Right lobe of liver (tissue), 4 donors: ENCODE results near the gene FGF8.

Experiments
- CTCF ChIP-seq, 4 donors: fragments of 200-600 bp in 3 of 4; fragments of 450-650 bp in 1 of 4; IDR thresholded peaks; one replicate each; pipeline versions ENCODE4 v1.5.1 to v1.8.0; 2016 to 2022; ENCODE audit warnings: antibody characterized with exemption in 4 of 4, mild to moderate bottlenecking in 2 of 4
- POLR2A ChIP-seq: fragments of 450-650 bp; IDR thresholded peaks from one replicate; pipeline ENCODE4 v1.6.1; 2017; ENCODE audit warnings: antibody characterized with exemption, mild to moderate bottlenecking
- donor health status: DM: no; HTN: no; CAD: no.
- donor health status: DM: no; HTN: no; CAD: no.
- donor health status: DM: no; HTN: yes; CAD: no.

GRCh38 chr10:101758858-101759257 is 17.1 kb downstream of the FGF8 start:
- TF ChIP-seq CTCF (IDR thresholded peaks at IDR 0.05): no peak
- TF ChIP-seq POLR2A: no peak
